Activated CD4-positive, CD25-positive, alpha-beta regulatory T cell treated with anti-CD3 and anti-CD28 coated beads, Interleukin-2, amount 50 U/mL, for 24 hours (primary cell): ENCODE results near the gene RNASE7.
"Not testable (repeated sequence)": the region's sequence is repeated elsewhere in the genome, so short reads cannot be mapped to it uniquely, and the experiment has no call there.

Experiments
- ATAC-seq, 2 donors: fragments of 150-1000 bp; cut with Tn5 transposase; one replicate each; pipeline ENCODE4 v1.10.0; 2021; ENCODE audit warnings: mild to moderate bottlenecking in 1 of 2, moderate library complexity in 1 of 2

RNASE7 gene

DNA sequence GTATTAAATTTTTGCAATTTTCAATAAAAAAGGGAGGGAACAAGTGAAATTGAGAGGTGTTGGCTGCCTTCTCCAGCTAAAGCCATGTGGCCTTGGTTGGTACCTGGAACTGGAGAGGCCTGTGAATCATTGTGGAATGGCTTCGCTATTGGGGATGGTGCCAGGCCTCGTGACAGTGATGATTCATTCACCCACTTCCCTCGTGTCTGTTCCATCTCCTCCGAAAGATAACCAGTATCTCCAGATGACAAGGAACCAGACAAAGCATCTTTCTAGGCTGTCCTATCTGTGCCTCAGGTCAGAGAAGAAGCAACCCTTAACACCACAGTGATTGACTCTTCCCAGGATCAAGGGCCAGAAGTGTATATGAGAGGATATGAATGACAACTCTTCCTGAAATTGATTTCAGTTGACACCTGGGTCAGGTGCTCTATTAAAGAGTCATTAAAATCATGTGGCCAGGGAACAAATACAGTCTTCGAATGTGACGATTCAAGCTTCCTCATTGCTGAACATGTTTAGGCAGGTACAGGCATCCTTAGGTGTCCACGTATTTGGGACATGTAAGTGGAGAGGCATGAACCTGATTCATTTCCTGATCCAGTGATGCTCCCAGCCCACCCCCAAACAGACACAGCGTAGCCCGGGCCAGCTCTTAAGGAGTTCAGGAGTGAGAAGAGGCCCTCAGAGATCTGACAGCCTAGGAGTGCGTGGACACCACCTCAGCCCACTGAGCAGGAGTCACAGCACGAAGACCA lies at the start of gene RNASE7:
TSS of gene RNASE7 (plus strand) at position 687 of the 758 bp plus-strand sequence. CDS start 631 bp downstream, outside the sequence.
- ATAC-seq = no peak

DNA sequence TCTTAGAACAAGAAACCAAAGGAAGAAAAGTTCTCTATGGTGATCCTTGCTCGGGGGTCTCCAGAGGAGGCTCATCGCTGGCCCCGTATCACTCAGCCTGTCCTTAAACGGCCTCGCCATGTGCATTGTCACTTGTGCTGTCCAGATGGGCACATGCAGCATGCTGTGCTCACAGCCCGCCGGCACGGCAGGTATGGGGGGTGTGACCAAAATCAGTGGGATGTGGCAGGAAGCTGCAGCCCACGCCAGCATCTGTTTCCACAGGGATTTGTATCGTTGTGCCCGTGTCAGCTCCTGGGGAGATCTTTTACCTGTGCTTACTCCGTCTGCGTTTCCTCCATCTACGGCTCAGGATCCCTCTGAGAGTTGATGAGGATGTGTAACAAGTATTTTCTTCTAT lies 45.6 kb upstream of the RNASE7 start:
- no peak for ATAC-seq

DNA sequence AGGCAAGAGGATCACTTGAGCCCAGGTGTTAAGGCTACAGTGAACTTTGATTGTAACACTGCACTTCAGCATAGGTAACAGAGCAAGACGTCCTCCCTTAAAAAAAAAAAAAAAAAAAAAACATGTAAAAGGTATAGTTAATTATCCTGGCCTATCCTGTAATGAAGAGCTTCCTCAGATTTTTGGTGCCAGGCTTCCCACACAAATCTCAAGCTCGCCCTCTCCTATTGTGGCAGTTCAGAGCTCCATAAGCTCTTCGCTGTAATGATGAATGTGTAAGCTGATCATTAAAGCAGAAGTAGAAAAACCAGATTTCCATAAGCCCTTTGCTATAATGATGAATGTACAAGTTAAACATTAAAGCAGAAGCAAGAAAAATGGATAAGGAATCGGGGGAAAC lies 45.0 kb upstream of the RNASE7 start:
- ATAC-seq = no peak

GRCh38 chr14:20997564-20997963 lies 44.6 kb upstream of the RNASE7 start:
- ATAC-seq = no peak

DNA sequence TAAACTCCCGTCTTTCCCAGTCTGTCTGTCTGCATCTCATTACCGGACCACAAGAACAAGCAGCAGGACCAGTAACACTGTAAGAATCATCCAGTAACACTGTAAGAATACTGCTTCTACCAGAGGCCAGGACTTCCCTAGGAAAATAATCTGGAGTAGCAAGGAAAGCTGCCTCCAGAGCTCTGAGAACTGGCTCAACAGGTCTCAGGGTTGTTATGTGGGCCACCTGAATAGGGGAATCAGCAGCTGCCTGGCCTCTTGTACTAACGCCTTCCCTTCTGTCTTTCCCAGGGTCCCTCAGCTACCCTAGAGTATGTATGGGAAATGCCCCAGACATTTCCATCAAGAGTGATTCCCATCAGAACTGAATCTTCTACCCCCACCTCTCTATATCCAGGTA lies 44.0 kb upstream of the RNASE7 start:
- no peak for ATAC-seq

DNA sequence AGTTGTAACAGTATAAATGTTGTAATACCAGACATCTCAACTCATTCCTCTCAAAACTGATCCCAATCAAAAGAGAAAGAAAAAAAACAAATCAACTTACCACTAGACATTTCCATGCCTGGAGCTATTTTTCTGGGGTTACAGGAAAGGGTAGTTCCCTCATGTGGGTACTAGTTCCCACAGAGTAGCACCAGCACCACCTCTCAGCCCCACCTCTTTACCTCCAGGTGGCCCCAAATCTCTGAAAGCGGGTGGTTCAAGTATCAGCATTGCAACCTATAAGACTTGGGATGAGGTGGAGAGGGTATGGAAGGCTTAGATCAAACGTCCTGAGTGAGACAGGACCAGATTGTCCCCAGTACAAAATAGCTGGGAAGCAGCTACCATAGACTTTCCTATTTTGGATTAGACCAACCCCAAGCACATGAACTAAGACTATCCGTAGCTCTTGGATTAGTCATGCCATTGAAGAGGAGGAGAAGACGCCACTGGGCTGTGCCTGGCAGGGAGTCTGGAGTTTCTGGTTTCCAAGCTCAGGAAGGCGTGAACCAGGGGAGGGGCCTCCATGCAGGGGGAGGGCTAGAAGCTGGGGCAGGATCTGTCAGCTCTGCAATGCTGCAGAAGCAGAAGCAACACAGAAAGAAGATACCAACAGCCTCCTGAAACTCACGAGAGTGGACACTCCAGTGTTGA lies 43.3 kb upstream of the RNASE7 start, which contains the start of gene SLC39A2:
TSS of gene SLC39A2 (plus strand) at position 620 of the 693 bp plus-strand sequence. CDS start 154 bp downstream, outside the sequence.
- no peak for ATAC-seq

GRCh38 chr14:20999591-20999990 lies 42.6 kb upstream of the RNASE7 start:
- ATAC-seq = no peak

DNA sequence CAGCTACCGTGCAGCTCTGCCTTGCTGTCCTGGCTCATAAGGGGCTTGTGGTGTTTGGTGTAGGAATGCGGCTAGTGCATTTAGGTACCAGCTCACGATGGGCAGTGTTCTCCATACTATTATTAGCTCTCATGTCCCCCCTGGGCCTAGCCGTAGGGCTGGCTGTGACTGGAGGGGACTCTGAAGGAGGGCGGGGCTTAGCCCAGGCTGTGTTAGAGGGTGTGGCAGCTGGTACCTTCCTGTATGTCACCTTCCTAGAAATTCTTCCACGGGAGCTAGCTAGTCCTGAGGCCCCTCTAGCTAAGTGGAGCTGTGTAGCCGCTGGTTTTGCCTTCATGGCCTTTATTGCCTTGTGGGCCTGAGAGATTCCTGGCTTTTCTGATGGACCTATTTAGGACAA lies 40.9 kb upstream of the RNASE7 start:
- ATAC-seq = no peak

- ATAC-seq = no peak
Measured at GRCh38 chr14:21003788-21004346, 38.3 kb upstream of the RNASE7 start.

- not testable (repeated sequence) for ATAC-seq
Measured at GRCh38 chr14:21009721-21010120, 32.4 kb upstream of the RNASE7 start.

- no peak for ATAC-seq
Measured at GRCh38 chr14:21011136-21011535, 31.0 kb upstream of the RNASE7 start.

DNA sequence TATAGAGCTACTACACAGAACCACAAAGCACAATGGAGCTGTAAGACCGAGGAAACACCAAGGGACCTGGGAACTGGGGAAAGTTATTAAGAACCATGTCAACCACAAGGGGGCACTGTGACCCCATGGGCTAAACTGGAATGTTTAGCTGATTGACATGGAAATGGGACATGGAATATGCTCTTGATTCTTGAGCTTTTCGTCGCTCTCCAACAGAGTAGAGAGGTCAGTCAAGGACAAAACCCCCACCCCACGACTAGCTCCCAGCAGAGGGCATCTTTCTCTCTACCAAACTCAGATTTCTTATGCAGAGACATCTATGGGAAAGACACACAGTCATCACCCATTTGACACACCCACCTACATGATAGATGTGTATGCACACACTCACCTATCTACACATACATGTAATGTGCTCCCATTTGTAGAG lies 27.4 kb upstream of the RNASE7 start:
- peak; percentile 64 to 68 for ATAC-seq

- ATAC-seq = no peak
Measured at GRCh38 chr14:21015312-21015711, 26.9 kb upstream of the RNASE7 start.

GRCh38 chr14:21016413-21017190 lies 25.6 kb upstream of the RNASE7 start:
- no peak for ATAC-seq

GRCh38 chr14:21017528-21018245 lies 24.5 kb upstream of the RNASE7 start:
- no peak for ATAC-seq

- ATAC-seq = no peak
Measured at GRCh38 chr14:21018286-21018685, 23.9 kb upstream of the RNASE7 start.

- no peak for ATAC-seq
Measured at GRCh38 chr14:21018781-21019180, 23.4 kb upstream of the RNASE7 start.

GRCh38 chr14:21019366-21019765 lies 22.8 kb upstream of the RNASE7 start:
- no peak for ATAC-seq

DNA sequence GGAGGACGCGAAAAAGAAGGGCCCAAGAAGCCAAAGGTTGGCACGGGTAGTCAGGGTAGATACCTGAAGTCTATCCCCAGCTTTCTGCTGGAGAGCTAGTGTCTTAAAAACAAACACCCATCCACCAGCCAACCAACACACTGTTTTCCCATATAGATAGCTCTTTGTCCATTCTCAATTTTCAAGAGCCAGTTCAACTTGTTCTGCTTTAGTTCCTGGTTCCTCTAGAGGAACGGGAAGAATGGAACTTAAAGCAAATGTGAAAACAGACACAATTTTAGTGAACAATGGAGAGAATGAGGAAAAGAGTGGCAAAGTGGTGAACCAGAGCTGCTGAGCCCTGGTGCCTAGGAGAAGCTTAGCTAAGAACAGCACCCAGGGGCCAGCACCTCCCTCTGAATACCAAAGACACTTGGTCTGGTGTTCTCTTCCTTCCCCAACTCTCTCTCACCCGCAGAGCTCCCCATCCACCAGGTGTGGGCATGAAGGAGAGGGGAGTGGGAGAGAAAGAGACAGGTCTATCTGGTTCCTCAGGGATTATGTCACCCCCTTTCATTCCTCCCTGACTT lies 21.1 kb upstream of the RNASE7 start:
- ATAC-seq = no peak

DNA sequence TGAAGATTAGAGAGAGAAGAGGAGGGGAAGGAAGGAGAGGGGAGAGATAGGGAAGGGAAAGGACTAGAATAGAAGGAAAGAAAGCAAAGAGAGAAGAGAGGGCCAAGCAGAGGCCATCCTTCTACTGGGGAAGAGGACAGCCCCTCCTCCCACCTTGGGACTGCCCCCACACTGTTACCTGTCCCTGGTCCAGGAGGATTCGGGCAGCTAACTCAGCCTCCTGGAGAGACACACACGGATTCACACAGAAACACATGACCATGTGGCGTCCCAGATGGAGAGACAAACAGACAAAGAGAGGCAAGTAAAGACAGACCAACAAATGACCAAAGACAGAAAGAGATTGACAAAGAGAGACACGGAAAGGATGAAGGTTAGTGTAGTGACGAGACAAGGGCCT lies 19.5 kb upstream of the RNASE7 start:
- ATAC-seq = no peak

GRCh38 chr14:21023174-21023573 lies 19.0 kb upstream of the RNASE7 start:
- ATAC-seq = no peak
